ENCODE data around the gene HIGD1C. TPM values are rescaled to one million over a fixed set of nuclear protein-coding genes. Genes with fewer than 3 reads are reported as not detected.

HIGD1C gene
- total RNA-seq, 1 donor from 2014 or later, result not detected

- no peak overlapping the region for H3K4me3 ChIP-seq
- DNase-seq, result no peak
- H3K36me3 ChIP-seq, result no peaks in the 10 kb centered on the region
- no peaks in the 10 kb centered on the region for H3K27me3 ChIP-seq
- H3K27ac ChIP-seq, result no peak overlapping the region
- ATAC-seq, result no peak
- no peaks in the 10 kb centered on the region for H3K4me1 ChIP-seq
- no peak for TF ChIP-seq CTCF (IDR thresholded peaks at IDR 0.05)
- intact Hi-C loops (cut with DNase I), result no loop called here
- no peaks in the 10 kb centered on the region for H3K9me3 ChIP-seq
These were observed 7.8 kb downstream of the HIGD1C start for GRCh38 chr12:50960130-50960529.

- no peaks in the 10 kb centered on the region for H3K27me3 ChIP-seq
- no peaks in the 10 kb centered on the region for H3K9me3 ChIP-seq
- DNase-seq, result no peak
- no peaks in the 10 kb centered on the region for H3K4me1 ChIP-seq
- no peak for ATAC-seq
- no peak for TF ChIP-seq CTCF (IDR thresholded peaks at IDR 0.05)
- H3K4me3 ChIP-seq, result no peak overlapping the region
- intact Hi-C loops (cut with DNase I), result no loop called here
- no peak overlapping the region for H3K27ac ChIP-seq
- H3K36me3 ChIP-seq, result no peaks in the 10 kb centered on the region
These were observed 9.4 kb downstream of the HIGD1C start for GRCh38 chr12:50961708-50962107.

GRCh38 chr12:50964432-50964831, 12.1 kb downstream of the HIGD1C start:
- no peaks in the 10 kb centered on the region for H3K27me3 ChIP-seq
- H3K27ac ChIP-seq, result no peak overlapping the region
- peaks cover 18% of the 10 kb centered on the region for H3K36me3 ChIP-seq
- H3K4me1 ChIP-seq, result no peaks in the 10 kb centered on the region
- intact Hi-C loops (cut with DNase I), result no loop called here
- no peaks in the 10 kb centered on the region for H3K9me3 ChIP-seq
- DNase-seq (no peak), ATAC-seq (no peak)
- no peak for TF ChIP-seq CTCF (IDR thresholded peaks at IDR 0.05)
- H3K4me3 ChIP-seq, result no peak overlapping the region

GRCh38 chr12:50971946-50972345, 19.6 kb downstream of the HIGD1C start:
- Histone ChIP-seq H3K27me3 (no peaks in the 10 kb centered on the region), H3K9me3 (no peaks in the 10 kb centered on the region), H3K27ac (no peak overlapping the region), H3K36me3 (peaks cover 42% of the 10 kb centered on the region), H3K4me1 (no peaks in the 10 kb centered on the region), H3K4me3 (no peak overlapping the region)
- DNase-seq (no peak), ATAC-seq (no peak)
- no peak for TF ChIP-seq CTCF (IDR thresholded peaks at IDR 0.05)
- intact Hi-C loops (cut with DNase I), result no loop called here

GRCh38 chr12:50979369-50980052, 27.2 kb downstream of the HIGD1C start:
- peaks cover 18% of the 10 kb centered on the region for H3K36me3 ChIP-seq
- H3K4me3 ChIP-seq, result no peak overlapping the region
- TF ChIP-seq CTCF (IDR thresholded peaks at IDR 0.05), result no peak
- H3K27ac ChIP-seq, result peak overlapping the region; percentile 26
- intact Hi-C loops (cut with DNase I), result no loop called here
- H3K9me3 ChIP-seq, result no peaks in the 10 kb centered on the region
- DNase-seq (no peak), ATAC-seq (peak; percentile 24)
- no peaks in the 10 kb centered on the region for H3K27me3 ChIP-seq
- H3K4me1 ChIP-seq, result no peaks in the 10 kb centered on the region

- TF ChIP-seq CTCF (IDR thresholded peaks at IDR 0.05), result no peak
- Histone ChIP-seq H3K27ac (no peak overlapping the region), H3K4me1 (peaks cover 5% of the 10 kb centered on the region), H3K9me3 (no peaks in the 10 kb centered on the region), H3K4me3 (no peak overlapping the region), H3K27me3 (no peaks in the 10 kb centered on the region), H3K36me3 (peaks cover 18% of the 10 kb centered on the region)
- ATAC-seq, result no peak
- no peak for DNase-seq
- intact Hi-C loops (cut with DNase I), result no loop called here
These were observed 28.2 kb downstream of the HIGD1C start for GRCh38 chr12:50980545-50980944.
